GM12891 (cell line): Measurements from ENCODE around the gene UTP3.
"Not testable (repeated sequence)": the region's sequence is repeated elsewhere in the genome, so short reads cannot be mapped to it uniquely, and the experiment has no call there.

Experiments
- DNase-seq: peaks from one replicate; pipeline ENCODE4 v3.0.0; 2011; ENCODE audit warnings: low spot score; ENCODE audit not compliant: insufficient read length
- FAIRE-seq: peaks from 2 replicates; lab custom pipeline; 2011; peaks lifted over from hg19 to GRCh38; lab: Jason Lieb, UNC
- PAX5 ChIP-seq: IDR thresholded peaks from 2 replicates; pipeline ENCODE4 v1.6.1; 2011; ENCODE audit warnings: low read length, moderate library complexity, mild to moderate bottlenecking; ENCODE audit not compliant: insufficient read depth, severe bottlenecking
- POLR2A ChIP-seq: IDR thresholded peaks from 2 replicates; pipeline ENCODE4 v1.6.1; 2011; ENCODE audit warnings: low read depth, low read length, control low read depth
- POLR2AphosphoS5 ChIP-seq: IDR thresholded peaks from 2 replicates; pipeline ENCODE4 v1.6.1; 2011; ENCODE audit warnings: low read depth, low read length, control low read depth
- POU2F2 ChIP-seq: IDR thresholded peaks from 2 replicates; pipeline ENCODE4 v1.6.1; 2011; ENCODE audit warnings: low read depth, mild to moderate bottlenecking, control low read depth, low read length, moderate library complexity
- SPI1 ChIP-seq: IDR thresholded peaks from 2 replicates; pipeline ENCODE4 v1.6.1; 2011; ENCODE audit warnings: low read depth, low read length, control low read depth
- TAF1 ChIP-seq: IDR thresholded peaks from 2 replicates; pipeline ENCODE4 v1.6.1; 2011; ENCODE audit warnings: low read depth, low read length, control low read depth

Gene UTP3

GRCh38 chr4:70666369-70666768 is 22.0 kb upstream of the UTP3 start, which contains the start of gene JCHAIN:
TSS of gene JCHAIN (minus strand) at chr4:70666508. CDS start at chr4:70666490, 18 bp downstream.
- FAIRE-seq: peak; percentile 64
- no peak for TF ChIP-seq POU2F2
- TF ChIP-seq SPI1: peak; percentile 24; the same call in 1 of the 2 replicates
- no peak for DNase-seq

DNA sequence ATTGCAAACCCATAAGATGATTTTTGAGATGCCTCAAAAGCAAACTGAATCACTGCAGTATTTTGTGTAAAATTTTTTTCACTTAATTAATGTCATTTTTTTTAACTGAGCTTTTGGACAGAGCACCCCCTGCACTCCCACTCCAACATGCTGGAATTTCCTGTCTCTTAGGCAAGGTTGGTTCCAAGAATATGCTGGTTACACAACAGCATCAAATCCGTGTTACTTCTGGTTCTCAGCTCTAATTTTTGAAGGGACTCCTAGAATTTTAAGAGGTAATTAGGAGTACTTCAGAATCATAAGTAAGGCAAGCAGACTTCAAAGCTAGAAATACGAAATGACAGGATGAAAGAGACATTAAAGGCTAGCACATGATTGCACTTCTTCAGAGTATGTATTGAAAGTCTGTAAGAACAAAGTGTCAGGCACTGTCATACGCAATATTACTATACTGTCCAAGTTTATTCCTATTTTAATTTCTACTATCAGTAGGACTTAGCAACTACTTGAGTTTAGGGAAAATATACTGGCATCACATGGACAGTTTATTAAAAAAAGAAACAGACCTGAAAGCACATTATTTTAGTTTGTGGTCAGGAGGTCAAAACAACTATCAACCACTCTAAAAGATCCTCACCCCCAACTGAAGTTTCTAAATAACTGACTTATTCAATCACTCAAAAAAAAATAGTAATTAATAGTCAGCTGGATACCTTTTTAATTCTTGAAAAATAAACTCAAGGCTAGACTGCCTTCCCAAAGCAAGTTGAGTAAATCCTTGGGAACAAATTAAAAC is 20.4 kb upstream of the UTP3 start:
- FAIRE-seq: peak; percentile 58
- no peak for DNase-seq

DNA sequence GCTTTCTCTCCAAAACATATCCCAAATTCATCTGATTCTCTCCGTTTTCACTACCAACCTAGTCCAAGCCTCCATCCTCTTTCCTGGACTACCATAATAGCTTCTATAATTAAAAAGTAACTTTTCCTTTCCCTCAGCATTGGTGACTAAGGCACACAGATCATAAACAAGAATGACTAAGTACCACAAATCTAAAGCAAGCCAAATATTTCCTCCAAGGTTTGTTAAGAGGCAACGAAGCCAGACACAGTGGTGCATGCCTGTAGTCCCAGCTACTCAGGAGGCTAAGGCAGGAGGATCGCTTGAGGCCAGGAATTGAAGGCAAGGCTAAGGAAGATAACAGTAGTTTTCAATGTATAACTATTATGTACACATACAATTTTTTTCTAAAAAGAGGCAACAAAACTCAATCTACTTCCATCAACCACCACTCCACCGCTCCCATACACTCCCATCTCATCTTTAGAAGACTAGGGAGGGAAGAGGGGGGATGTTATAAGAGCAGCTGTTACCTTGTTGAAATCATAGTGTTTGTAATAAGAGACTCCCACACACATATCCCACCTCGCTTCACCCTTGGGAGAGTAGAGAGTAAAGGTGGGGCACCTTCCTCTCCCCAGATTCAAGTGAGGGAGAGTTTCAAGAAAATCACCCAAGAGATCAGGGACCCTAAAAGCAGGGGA is 17.9 kb upstream of the UTP3 start:
- FAIRE-seq (no peak), DNase-seq (no peak)
- TF ChIP-seq POLR2AphosphoS5 (no peak), PAX5 (no peak), TAF1 (no peak), POLR2A (no peak)

More for the DNA sequence above, 20.4 kb upstream of the UTP3 start:
- TF ChIP-seq PAX5: no peak
- no peak for TF ChIP-seq POU2F2
- TF ChIP-seq SPI1: no peak
- TF ChIP-seq POLR2AphosphoS5: no peak
- no peak for TF ChIP-seq POLR2A
- TF ChIP-seq TAF1: no peak

DNA sequence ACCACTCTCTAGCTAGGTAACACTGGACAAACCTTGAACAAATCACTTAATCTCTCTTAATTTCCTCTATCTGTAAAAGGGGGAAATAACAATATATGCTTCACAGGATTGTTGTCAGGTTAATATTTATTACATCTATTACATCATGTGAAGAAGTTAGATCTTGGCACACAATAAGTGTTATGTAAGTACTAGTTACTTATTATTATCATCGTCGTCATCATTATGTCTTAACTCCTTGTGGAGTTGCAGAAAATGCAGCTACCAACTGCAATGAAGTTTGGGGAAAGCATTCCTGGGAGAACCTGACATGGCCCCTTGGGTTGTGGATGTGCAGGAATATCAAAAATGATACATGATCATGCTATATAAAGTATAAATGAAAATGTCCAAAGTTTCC is 17.2 kb upstream of the UTP3 start:
- no peak for FAIRE-seq
- DNase-seq: no peak
- no peak for TF ChIP-seq POU2F2
- no peak for TF ChIP-seq TAF1
- TF ChIP-seq SPI1: no peak
- no peak for TF ChIP-seq PAX5
- no peak for TF ChIP-seq POLR2A
- TF ChIP-seq POLR2AphosphoS5: no peak

GRCh38 chr4:70674191-70674590 is 14.1 kb upstream of the UTP3 start:
- no peak for FAIRE-seq
- DNase-seq: no peak
- TF ChIP-seq POU2F2 (no peak), TAF1 (no peak), POLR2AphosphoS5 (no peak), POLR2A (no peak), SPI1 (no peak), PAX5 (no peak)

- TF ChIP-seq POU2F2 (no peak), POLR2A (no peak), PAX5 (no peak), TAF1 (no peak)
- FAIRE-seq (no peak), DNase-seq (no peak)
Observed at GRCh38 chr4:70674731-70675130, 13.6 kb upstream of the UTP3 start.

- TF ChIP-seq POLR2AphosphoS5 (no peak), SPI1 (no peak), PAX5 (no peak), TAF1 (no peak), POLR2A (no peak), POU2F2 (no peak)
- DNase-seq (no peak), FAIRE-seq (peak; percentile 66)
Observed at GRCh38 chr4:70676554-70677090, 11.7 kb upstream of the UTP3 start.

DNA sequence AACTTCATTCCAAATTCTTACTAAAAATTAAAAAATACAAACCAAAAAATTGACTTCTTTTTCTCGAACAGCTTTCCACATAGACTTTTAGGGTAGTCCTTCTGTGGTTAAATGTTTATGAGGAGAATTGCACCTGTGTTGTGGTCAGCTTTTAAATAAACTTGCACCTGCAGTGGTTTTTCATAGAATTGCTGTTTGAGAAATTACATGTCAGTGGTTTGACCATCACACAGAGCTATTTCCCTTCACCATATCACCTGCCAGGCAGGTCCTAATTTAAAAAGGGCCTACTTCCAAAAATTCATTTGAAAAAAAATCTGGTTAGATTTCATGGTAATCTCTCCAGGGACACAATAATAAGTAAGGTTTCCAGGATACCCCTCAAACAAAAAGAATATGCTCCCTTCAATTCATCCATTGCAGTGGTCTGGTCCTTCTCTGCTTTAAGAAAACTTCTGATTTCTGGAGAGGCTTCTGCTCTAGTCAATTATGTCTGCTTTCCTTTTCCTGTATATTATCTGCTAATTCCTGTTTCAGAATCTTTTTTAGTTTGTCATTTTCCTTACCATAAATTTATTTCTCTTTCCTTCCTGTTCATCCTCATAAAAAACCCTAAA is 9.8 kb upstream of the UTP3 start:
- no peak for TF ChIP-seq TAF1
- TF ChIP-seq PAX5: no peak
- no peak for TF ChIP-seq POLR2AphosphoS5
- no peak for TF ChIP-seq POLR2A
- no peak for TF ChIP-seq POU2F2
- TF ChIP-seq SPI1: no peak
- FAIRE-seq: peak; percentile 57
- no peak for DNase-seq

- DNase-seq (no peak), FAIRE-seq (no peak)
- TF ChIP-seq TAF1 (no peak), POLR2A (no peak), PAX5 (no peak), SPI1 (no peak), POU2F2 (no peak), POLR2AphosphoS5 (no peak)
Observed at GRCh38 chr4:70680934-70681333, 7.4 kb upstream of the UTP3 start.

DNA sequence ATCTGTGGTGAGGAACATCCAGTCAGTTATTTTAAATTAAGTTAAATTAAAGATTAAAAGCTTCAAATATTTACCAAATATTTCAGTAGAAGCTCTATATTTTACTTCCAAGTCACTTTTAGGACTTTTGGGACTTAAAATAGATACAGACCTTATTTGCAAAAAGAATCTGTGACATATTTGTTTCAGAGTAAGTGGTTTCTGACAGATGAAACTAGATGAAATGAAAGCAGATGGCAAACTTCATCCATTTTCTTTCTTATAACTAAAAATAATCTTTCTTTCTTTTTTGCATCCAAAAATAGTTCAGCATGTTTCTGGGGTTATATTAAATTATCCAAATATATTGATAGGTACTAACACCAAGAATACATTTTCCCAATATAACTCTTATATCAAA is 6.6 kb upstream of the UTP3 start:
- TF ChIP-seq PAX5 (no peak), POLR2AphosphoS5 (no peak), POLR2A (no peak), SPI1 (no peak), TAF1 (no peak), POU2F2 (no peak)
- FAIRE-seq (no peak), DNase-seq (no peak)

DNA sequence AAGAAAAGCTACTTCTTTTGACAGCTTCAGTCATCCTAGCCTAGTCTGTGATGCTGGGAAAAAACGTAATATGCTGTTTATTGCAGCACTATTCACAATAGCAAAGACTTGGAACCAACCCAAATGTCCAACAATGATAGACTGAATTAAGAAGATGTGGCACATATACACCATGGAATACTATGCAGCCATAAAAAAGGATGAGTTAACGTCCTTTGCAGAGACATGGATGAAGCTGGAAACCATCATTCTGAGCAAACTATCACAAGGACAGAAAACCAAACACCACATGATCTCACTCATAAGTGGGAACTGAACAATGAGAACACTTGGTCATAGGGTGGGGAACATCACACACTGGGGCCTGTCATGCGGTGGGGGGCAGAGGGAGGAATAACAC is 6.2 kb upstream of the UTP3 start:
- FAIRE-seq: peak; percentile 69
- not testable (repeated sequence) for DNase-seq
